RCC 7860 (cell line): ENCODE measurements around the gene PLPPR4.
"Not testable (repeated sequence)": the region's sequence is repeated elsewhere in the genome, so short reads cannot be mapped to it uniquely, and the experiment has no call there.

Source experiments
- DNase-seq: peaks from one replicate; pipeline ENCODE4 v3.0.0-alpha.2; 2015; ENCODE audit warnings: low spot score
- FAIRE-seq: peaks from 2 replicates; lab custom pipeline; 2012; peaks lifted over from hg19 to GRCh38; lab: Jason Lieb, UNC

Gene PLPPR4

GRCh38 chr1:99264201-99265021 lies at the start of gene PLPPR4:
PLPPR4 (plus strand) TSS chr1:99264492; CDS start chr1:99264594, 102 bp downstream.
- no peak for FAIRE-seq
- DNase-seq, result no peak

GRCh38 chr1:99216956-99217355 lies 47.3 kb upstream of the PLPPR4 start:
- FAIRE-seq (no peak), DNase-seq (no peak)

- FAIRE-seq (no peak), DNase-seq (no peak)
Observed at GRCh38 chr1:99217599-99217998, 46.7 kb upstream of the PLPPR4 start.

GRCh38 chr1:99218572-99218971 lies 45.7 kb upstream of the PLPPR4 start:
- FAIRE-seq, result no peak
- no peak for DNase-seq

- FAIRE-seq (no peak), DNase-seq (no peak)
Observed at GRCh38 chr1:99218999-99219398, 45.3 kb upstream of the PLPPR4 start.

- DNase-seq, result no peak
- no peak for FAIRE-seq
Observed at GRCh38 chr1:99227056-99227897, 37.0 kb upstream of the PLPPR4 start.

- FAIRE-seq (no peak), DNase-seq (no peak)
Observed at GRCh38 chr1:99228153-99228552, 36.1 kb upstream of the PLPPR4 start.

- DNase-seq (no peak), FAIRE-seq (no peak)
Observed at GRCh38 chr1:99229122-99229521, 35.2 kb upstream of the PLPPR4 start.

GRCh38 chr1:99230695-99231094 lies 33.6 kb upstream of the PLPPR4 start:
- FAIRE-seq (no peak), DNase-seq (no peak)

GRCh38 chr1:99232172-99232571 lies 32.1 kb upstream of the PLPPR4 start:
- FAIRE-seq, result no peak
- no peak for DNase-seq

- FAIRE-seq, result no peak
- DNase-seq, result no peak
Observed at GRCh38 chr1:99233446-99233845, 30.8 kb upstream of the PLPPR4 start.

- FAIRE-seq (no peak), DNase-seq (no peak)
Observed at GRCh38 chr1:99236756-99237155, 27.5 kb upstream of the PLPPR4 start.

- no peak for DNase-seq
Observed at GRCh38 chr1:99239690-99240089, 24.6 kb upstream of the PLPPR4 start.

GRCh38 chr1:99240621-99241020 lies 23.7 kb upstream of the PLPPR4 start:
- no peak for FAIRE-seq

More at GRCh38 chr1:99239690-99240089, 24.6 kb upstream of the PLPPR4 start:
- no peak for FAIRE-seq

GRCh38 chr1:99246152-99246551 lies 18.1 kb upstream of the PLPPR4 start:
- DNase-seq, result no peak
- FAIRE-seq, result no peak

More at GRCh38 chr1:99240621-99241020, 23.7 kb upstream of the PLPPR4 start:
- DNase-seq, result no peak

GRCh38 chr1:99247199-99247598 lies 17.1 kb upstream of the PLPPR4 start:
- no peak for FAIRE-seq

GRCh38 chr1:99250728-99251127 lies 13.6 kb upstream of the PLPPR4 start:
- DNase-seq (no peak), FAIRE-seq (no peak)

More at GRCh38 chr1:99247199-99247598, 17.1 kb upstream of the PLPPR4 start:
- no peak for DNase-seq

GRCh38 chr1:99251308-99251707 lies 13.0 kb upstream of the PLPPR4 start:
- DNase-seq, result no peak
- FAIRE-seq, result no peak

- no peak for FAIRE-seq
- no peak for DNase-seq
Observed at GRCh38 chr1:99252630-99253029, 11.7 kb upstream of the PLPPR4 start.

GRCh38 chr1:99260402-99260801 lies 3.9 kb upstream of the PLPPR4 start:
- not testable (repeated sequence) for FAIRE-seq, DNase-seq

- DNase-seq (no peak), FAIRE-seq (no peak)
Observed at GRCh38 chr1:99265124-99265523, 832 bp downstream of the PLPPR4 start.

- FAIRE-seq, result no peak
- no peak for DNase-seq
Observed at GRCh38 chr1:99266726-99267125, 2.4 kb downstream of the PLPPR4 start.
